Measurements from ENCODE around the gene ONECUT3. TPM values are rescaled to one million over a fixed set of nuclear protein-coding genes. Genes with fewer than 3 reads are reported as not detected.

Gene ONECUT3
- total and polyA plus RNA-seq, 10 of the 15 experiments (the other 5 are each of a cell fraction or from before 2014, with no cell fraction given): not detected

GRCh38 chr19:1746401-1747284 is 6.7 kb upstream of the ONECUT3 start (continued):
- TF ChIP-seq, protein P1, sequence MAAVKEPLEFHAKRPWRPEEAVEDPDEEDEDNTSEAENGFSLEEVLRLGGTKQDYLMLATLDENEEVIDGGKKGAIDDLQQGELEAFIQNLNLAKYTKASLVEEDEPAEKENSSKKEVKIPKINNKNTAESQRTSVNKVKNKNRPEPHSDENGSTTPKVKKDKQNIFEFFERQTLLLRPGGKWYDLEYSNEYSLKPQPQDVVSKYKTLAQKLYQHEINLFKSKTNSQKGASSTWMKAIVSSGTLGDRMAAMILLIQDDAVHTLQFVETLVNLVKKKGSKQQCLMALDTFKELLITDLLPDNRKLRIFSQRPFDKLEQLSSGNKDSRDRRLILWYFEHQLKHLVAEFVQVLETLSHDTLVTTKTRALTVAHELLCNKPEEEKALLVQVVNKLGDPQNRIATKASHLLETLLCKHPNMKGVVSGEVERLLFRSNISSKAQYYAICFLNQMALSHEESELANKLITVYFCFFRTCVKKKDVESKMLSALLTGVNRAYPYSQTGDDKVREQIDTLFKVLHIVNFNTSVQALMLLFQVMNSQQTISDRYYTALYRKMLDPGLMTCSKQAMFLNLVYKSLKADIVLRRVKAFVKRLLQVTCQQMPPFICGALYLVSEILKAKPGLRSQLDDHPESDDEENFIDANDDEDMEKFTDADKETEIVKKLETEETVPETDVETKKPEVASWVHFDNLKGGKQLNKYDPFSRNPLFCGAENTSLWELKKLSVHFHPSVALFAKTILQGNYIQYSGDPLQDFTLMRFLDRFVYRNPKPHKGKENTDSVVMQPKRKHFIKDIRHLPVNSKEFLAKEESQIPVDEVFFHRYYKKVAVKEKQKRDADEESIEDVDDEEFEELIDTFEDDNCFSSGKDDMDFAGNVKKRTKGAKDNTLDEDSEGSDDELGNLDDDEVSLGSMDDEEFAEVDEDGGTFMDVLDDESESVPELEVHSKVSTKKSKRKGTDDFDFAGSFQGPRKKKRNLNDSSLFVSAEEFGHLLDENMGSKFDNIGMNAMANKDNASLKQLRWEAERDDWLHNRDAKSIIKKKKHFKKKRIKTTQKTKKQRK (IDR thresholded peaks at IDR 0.05; ENCODE audit: low read depth, low read length): no peak
- TF ChIP-seq MTA3 (IDR thresholded peaks at IDR 0.05; ENCODE audit: borderline replicate concordance, low read length): no peak

- H3K4me2 ChIP-seq (ENCODE audit: control insufficient read depth, insufficient read depth): peak overlapping the region; percentile 49
- intact Hi-C loops (cut with micrococcal nuclease; ENCODE audit: unreplicated experiment): no loop called here
- no peak for DNase-seq (ENCODE audit: low read depth, low spot score)
Observed at GRCh38 chr19:1747285-1748114, 5.8 kb upstream of the ONECUT3 start.

More at GRCh38 chr19:1747285-1748114, 5.8 kb upstream of the ONECUT3 start:
- ChIA-PET RAD21 (ENCODE audit: unreplicated experiment) (interaction anchor here (0.5 to 1.0 kb wide), 3 partner anchors 30 to 395 kb away, joined by 3 read pairs; no protein-coding TSS in a partner anchor), CTCF (interaction anchor here (0.6 kb wide), 1 partner anchor 103 kb away, joined by 3 read pairs; no protein-coding TSS in a partner anchor), POLR2A (interaction anchor here (0.6 kb wide), 1 partner anchor 706 kb away, joined by 3 read pairs; no protein-coding TSS in a partner anchor), SMC1A (ENCODE audit: uncharacterized antibody, unreplicated experiment) (no interaction called here)
- Histone ChIP-seq H4K20me1 (ENCODE audit: control insufficient read depth, insufficient read depth) (no peaks in the 10 kb centered on the region), H3K79me2 (ENCODE audit: control insufficient read depth, insufficient read depth, low read length) (no peaks in the 10 kb centered on the region), H3K9ac (ENCODE audit: control insufficient read depth, insufficient read depth, low read length) (no peak overlapping the region), H3K27ac (ENCODE audit: control insufficient read depth, insufficient read depth) (no peak overlapping the region), H3K9me3 (replicated peaks; ENCODE audit: control insufficient read depth, insufficient read depth, low read length) (no peaks in the 10 kb centered on the region), H3K4me3 (no peak overlapping the region), H3K27me3 (replicated peaks in 1 of 2; ENCODE audit: control insufficient read depth in 2 of 2, insufficient read depth in 2 of 2, low read length in 1 of 2) (peaks cover 15 to 24% of the 10 kb centered on the region in 2 experiments), H3K4me1 (ENCODE audit: control insufficient read depth, insufficient read depth, low read length) (peaks cover 12% of the 10 kb centered on the region), H2AFZ (ENCODE audit: control insufficient read depth, low read depth, low read length) (no peak overlapping the region), H3K36me3 (ENCODE audit: control insufficient read depth in 2 of 2, insufficient read depth in 2 of 2, low read length in 1 of 2) (no peaks in the 10 kb centered on the region)
- WGBS (ENCODE audit: insufficient coverage, insufficient replicate concordance, low lambda C conversion rate, missing lambda C conversion rate): 6% methylated on average over 19 of the region's 22 CpGs
- no TSS peak for BruUV-seq (replicated peaks)
- FAIRE-seq (no peak), ATAC-seq (peak; percentile 71)
- in situ Hi-C loops (cut with MboI): no loop called here
- TF ChIP-seq TCF12 (IDR thresholded peaks at IDR 0.05; ENCODE audit: low read depth, low read length): 0 out of 2 replicates have a peak, but pooled peaks have one; percentile 5
- peak; percentile 29 for TF ChIP-seq JUNB (IDR thresholded peaks at IDR 0.05)
- no peak for TF ChIP-seq CBFB (IDR thresholded peaks at IDR 0.05; ENCODE audit: low read depth)
- TF ChIP-seq PAX5 (IDR thresholded peaks at IDR 0.05; ENCODE audit: borderline replicate concordance, low read depth, low read length): no peak
- TF ChIP-seq JUND (IDR thresholded peaks at IDR 0.05; ENCODE audit: low read depth, low read length): no peak
- no peak for TF ChIP-seq MYB (IDR thresholded peaks at IDR 0.05; ENCODE audit: borderline replicate concordance, low read depth, low read length)
